Keratinocyte (primary cell): ENCODE measurements around the gene SRPRB. TPM values are rescaled to one million over a fixed set of nuclear protein-coding genes. Genes with fewer than 3 reads are reported as not detected.

Source experiments
- DNase-seq: peaks from one replicate; pipeline ENCODE4 v3.0.0-alpha.2; 2011; ENCODE audit warnings: low read depth, missing footprints, low spot score
- FAIRE-seq: peaks from 2 replicates; lab custom pipeline; 2011; peaks lifted over from hg19 to GRCh38; lab: Jason Lieb, UNC
- H2AFZ ChIP-seq: 2 replicates; pipeline ENCODE4 v1.6.0; 2012; ENCODE audit warnings: low read length, control low read depth, inconsistent platforms; ENCODE audit not compliant: control insufficient read depth
- H3K27ac ChIP-seq: 2 replicates; pipeline ENCODE4 v1.5.1; 2011; ENCODE audit warnings: low read length; ENCODE audit not compliant: control insufficient read depth, insufficient read depth
- H3K27me3 ChIP-seq: 3 replicates; pipeline ENCODE4 v1.6.0; 2011; ENCODE audit warnings: low read length; ENCODE audit not compliant: control insufficient read depth, insufficient read depth; ENCODE audit errors: extremely low read depth
- H3K36me3 ChIP-seq, 2 experiments: 2 replicates in 1 of 2; 3 replicates in 1 of 2; pipeline ENCODE4 v1.5.1; 2011; ENCODE audit warnings: low read length in 2 of 2, mild to moderate bottlenecking in 1 of 2; ENCODE audit not compliant: control insufficient read depth in 2 of 2, insufficient read depth in 2 of 2; ENCODE audit errors: extremely low read depth in 1 of 2
- H3K4me1 ChIP-seq: 3 replicates; pipeline ENCODE4 v1.5.1; 2011; ENCODE audit warnings: low read length; ENCODE audit not compliant: control insufficient read depth, insufficient read depth; ENCODE audit errors: extremely low read depth
- H3K4me2 ChIP-seq: 3 replicates; pipeline ENCODE4 v1.6.0; 2011; ENCODE audit warnings: low read depth, low read length; ENCODE audit not compliant: control insufficient read depth, insufficient read depth; ENCODE audit errors: extremely low read depth
- H3K4me3 ChIP-seq, 3 experiments: fragments of 200-600 bp in 1 of 3; sonication (generic) in 1 of 3; 2 replicates in 2 of 3; 3 replicates in 1 of 3; pipeline ENCODE4 v1.5.1; 2011 to 2016; ENCODE audit warnings: low read length in 3 of 3, mild to moderate bottlenecking in 3 of 3, control low read depth in 2 of 3, inconsistent platforms in 1 of 3, low read depth in 1 of 3, mixed read lengths in 1 of 3, mixed run types in 1 of 3, moderate library complexity in 1 of 3; ENCODE audit not compliant: control insufficient read depth in 2 of 3, insufficient read depth in 2 of 3; ENCODE audit errors: extremely low read depth in 1 of 3
- H3K79me2 ChIP-seq: 2 replicates; pipeline ENCODE4 v1.6.0; 2012; ENCODE audit warnings: low read length; ENCODE audit not compliant: control insufficient read depth, insufficient read depth
- H3K9ac ChIP-seq: 3 replicates; pipeline ENCODE4 v1.6.0; 2011; ENCODE audit warnings: low read length; ENCODE audit not compliant: control insufficient read depth, insufficient read depth; ENCODE audit errors: extremely low read depth
- H3K9me1 ChIP-seq: 3 replicates; pipeline ENCODE4 v1.6.0; 2011; ENCODE audit warnings: low read length; ENCODE audit not compliant: control insufficient read depth, insufficient read depth; ENCODE audit errors: extremely low read depth
- H3K9me3 ChIP-seq: 2 replicates; pipeline ENCODE4 v1.5.1; 2012; ENCODE audit warnings: low read depth, low read length; ENCODE audit not compliant: control insufficient read depth
- H4K20me1 ChIP-seq: 3 replicates; pipeline ENCODE4 v1.6.0; 2011; ENCODE audit warnings: low read length; ENCODE audit not compliant: control insufficient read depth, insufficient read depth; ENCODE audit errors: extremely low read depth
- CTCF ChIP-seq, 3 experiments: IDR thresholded peaks in 1 of 3; conservative IDR thresholded peaks in 1 of 3; optimal IDR thresholded peaks in 1 of 3; 2 replicates in 2 of 3; 3 replicates in 1 of 3; pipeline versions ENCODE3 to v1.5.1; 2011; ENCODE audit warnings: low read length in 3 of 3, mild to moderate bottlenecking in 3 of 3, moderate library complexity in 2 of 3, control low read depth in 1 of 3, inconsistent platforms in 1 of 3; ENCODE audit not compliant: insufficient read depth in 2 of 3; ENCODE audit errors: extremely low read depth in 1 of 3
- EZH2 ChIP-seq: IDR thresholded peaks from one replicate; pipeline ENCODE4 v1.6.1; 2012; ENCODE audit warnings: inconsistent platforms, mild to moderate bottlenecking, low read length, moderate library complexity
- dilution Hi-C: fragments of 300-500 bp; cut with MboI; formaldehyde crosslinking; loops from one replicate; pipeline ENCODE4 v1.7.0; 2020; ENCODE audit warnings: low sequenced_read_pairs; ENCODE audit not compliant: extremely low pct_ligation_motif_present
- polyA plus RNA-seq, 5 experiments: library from polyadenylated mRNA; depleted of rRNA in 3 of 5; stranded (reverse) in 3 of 5; stranded (forward) in 1 of 5; unstranded in 1 of 5; fragments of >200 nt; gene quantifications; 1 replicate in 1 of 5; 2 replicates in 3 of 5; 3 replicates in 1 of 5; pipeline versions ENCODE4 v1.2.1 to v1.2.3, GENCODE V29; 2011 to 2012; ENCODE audit warnings: missing spikeins in 2 of 5, low read depth in 1 of 5, low replicate concordance in 1 of 5

Gene SRPRB
- polyA plus RNA-seq, 1 donor (not counting 4 experiments of a cell fraction or from before 2014, with no cell fraction given), result 55.9 TPM

GRCh38 chr3:133803469-133803868 is 2.1 kb upstream of the SRPRB start:
- dilution Hi-C loops, result no loop called here
- no peak overlapping the region for H3K4me3 ChIP-seq
- TF ChIP-seq CTCF (optimal IDR thresholded peaks at IDR 0.05 in 1 of 3, IDR thresholded peaks at IDR 0.05 in 1 of 3, conservative IDR thresholded peaks at IDR 0.05 in 1 of 3; ENCODE audit: extremely low read depth in 1 of 3, insufficient read depth in 2 of 3, low read length in 3 of 3), result no peak
- no peak for TF ChIP-seq EZH2

DNA sequence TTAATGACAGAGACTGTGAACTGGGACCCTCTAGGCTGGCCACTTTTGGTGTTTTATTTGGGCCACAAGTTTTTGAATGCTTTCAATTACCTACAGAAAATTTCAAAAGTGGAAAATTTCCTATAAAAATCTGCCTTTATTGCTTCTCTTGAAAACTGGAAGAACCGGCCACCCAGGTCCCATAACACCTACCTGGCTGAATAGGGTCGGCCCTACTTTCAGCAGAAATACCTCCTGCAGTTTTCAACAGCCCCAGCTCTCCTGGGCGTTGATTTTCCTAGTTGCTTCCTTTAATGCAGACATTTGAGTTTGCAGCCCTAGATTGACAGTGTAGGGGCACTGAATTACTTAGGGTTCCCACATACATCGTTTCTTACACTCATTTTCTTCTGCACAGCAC is 719 bp upstream of the SRPRB start:
- dilution Hi-C loops, result no loop called here
- Histone ChIP-seq H3K4me1 (peaks cover 13% of the 10 kb centered on the region), H3K4me3 (peak overlapping the region in 2 of 3 experiments; percentile 96 to 98), H3K27me3 (no peaks in the 10 kb centered on the region), H3K4me2 (peak overlapping the region; percentile 97), H4K20me1 (no peaks in the 10 kb centered on the region), H3K79me2 (peaks cover 17% of the 10 kb centered on the region), H3K9me1 (no peaks in the 10 kb centered on the region), H2AFZ (peak overlapping the region; percentile 76), H3K27ac (peak overlapping the region; percentile 16), H3K36me3 (peaks cover 2 to 6% of the 10 kb centered on the region in 2 experiments), H3K9me3 (no peaks in the 10 kb centered on the region), H3K9ac (peak overlapping the region; percentile 30)
- no peak for TF ChIP-seq EZH2
- no peak for TF ChIP-seq CTCF (optimal IDR thresholded peaks at IDR 0.05 in 1 of 3, IDR thresholded peaks at IDR 0.05 in 1 of 3, conservative IDR thresholded peaks at IDR 0.05 in 1 of 3; ENCODE audit: extremely low read depth in 1 of 3, insufficient read depth in 2 of 3, low read length in 3 of 3)
- DNase-seq (no peak), FAIRE-seq (no peak)

More at GRCh38 chr3:133803469-133803868, 2.1 kb upstream of the SRPRB start:
- H3K27ac ChIP-seq, result no peak overlapping the region
- peaks cover 15% of the 10 kb centered on the region for H3K4me1 ChIP-seq
- peaks cover 17% of the 10 kb centered on the region for H3K79me2 ChIP-seq
- H3K4me2 ChIP-seq, result no peak overlapping the region
- H3K27me3 ChIP-seq, result no peaks in the 10 kb centered on the region
- FAIRE-seq, result no peak
- no peaks in the 10 kb centered on the region for H3K9me1 ChIP-seq
- H3K36me3 ChIP-seq, result no peaks in the 10 kb centered on the region
- H2AFZ ChIP-seq, result no peak overlapping the region
- H3K9me3 ChIP-seq, result no peaks in the 10 kb centered on the region
- no peak overlapping the region for H3K9ac ChIP-seq
- DNase-seq, result no peak
- no peaks in the 10 kb centered on the region for H4K20me1 ChIP-seq
